Neural progenitor cell (in vitro differentiated cells): ENCODE data around the gene IBTK. TPM values are rescaled to one million over a fixed set of nuclear protein-coding genes. Genes with fewer than 3 reads are reported as not detected.
A peak's percentile ranks its signal among the peaks of the same experiment; 100 is the strongest.

ENCODE experiments used
- DNase-seq: peaks from one replicate; pipeline ENCODE4 v3.0.0-alpha.2; 2016; ENCODE audit warnings: low spot score
- H2AFZ ChIP-seq: fragments of 200-600 bp; sonication (generic); replicated peaks from 2 replicates; pipeline ENCODE4 v1.6.1; 2016; ENCODE audit warnings: antibody characterized with exemption
- H3F3A ChIP-seq: fragments of 200-600 bp; sonication (generic); 2 replicates; pipeline ENCODE4 v1.6.1; 2016; ENCODE audit warnings: antibody characterized with exemption, low read depth
- H3K27ac ChIP-seq: fragments of 200-600 bp; sonication (generic); 2 replicates; pipeline ENCODE4 v1.5.1; 2016; ENCODE audit warnings: mild to moderate bottlenecking
- H3K27me3 ChIP-seq: fragments of 200-600 bp; sonication (generic); 2 replicates; pipeline ENCODE4 v1.6.1; 2016; ENCODE audit warnings: mild to moderate bottlenecking, moderate library complexity
- H3K36me3 ChIP-seq: fragments of 200-600 bp; sonication (generic); 2 replicates; pipeline ENCODE4 v1.5.1; 2016
- H3K4me1 ChIP-seq: fragments of 200-600 bp; sonication (generic); 2 replicates; pipeline ENCODE4 v1.6.1; 2016; ENCODE audit warnings: mixed run types
- H3K4me2 ChIP-seq: fragments of 200-600 bp; sonication (generic); 2 replicates; pipeline ENCODE4 v1.6.1; 2016
- H3K4me3 ChIP-seq: fragments of 200-600 bp; sonication (generic); 2 replicates; pipeline ENCODE4 v1.5.1; 2016
- H3K79me2 ChIP-seq: fragments of 200-600 bp; sonication (generic); 2 replicates; pipeline ENCODE4 v1.6.1; 2016; ENCODE audit warnings: low read depth
- H3K9ac ChIP-seq: fragments of 200-600 bp; sonication (generic); 2 replicates; pipeline ENCODE4 v1.6.1; 2016
- H3K9me3 ChIP-seq: fragments of 200-600 bp; sonication (generic); 2 replicates; pipeline ENCODE4 v1.5.1; 2016; ENCODE audit warnings: low read depth
- H4K20me1 ChIP-seq: fragments of 200-600 bp; sonication (generic); 2 replicates; pipeline ENCODE4 v1.6.1; 2016; ENCODE audit warnings: low read depth
- H3K27ac Mint-ChIP-seq: 3 replicates; pipeline ENCODE4 v1.8.0; 2021; ENCODE audit warnings: mixed read lengths
- H3K27me3 Mint-ChIP-seq: 2 replicates; pipeline ENCODE4 v1.8.0; 2022; ENCODE audit warnings: low read depth, mild to moderate bottlenecking, inconsistent platforms, moderate library complexity, mixed read lengths; ENCODE audit not compliant: insufficient read depth
- H3K36me3 Mint-ChIP-seq: 3 replicates; pipeline ENCODE4 v1.8.0; 2021; ENCODE audit warnings: mixed read lengths
- H3K4me1 Mint-ChIP-seq: 3 replicates; pipeline ENCODE4 v1.8.0; 2021; ENCODE audit warnings: mixed read lengths
- H3K4me3 Mint-ChIP-seq: 3 replicates; pipeline ENCODE4 v1.8.0; 2021; ENCODE audit warnings: mild to moderate bottlenecking, moderate library complexity, mixed read lengths
- H3K9me3 Mint-ChIP-seq: 3 replicates; pipeline ENCODE4 v1.8.0; 2020; ENCODE audit warnings: mixed read lengths
- EZH2 ChIP-seq: fragments of 200-600 bp; sonication (generic); IDR thresholded peaks from 2 replicates; pipeline ENCODE4 v1.6.1; 2017; ENCODE audit warnings: antibody characterized with exemption, mild to moderate bottlenecking, moderate library complexity
- EZH2phosphoT487 ChIP-seq: fragments of 200-600 bp; sonication (generic); IDR thresholded peaks from 2 replicates; pipeline ENCODE4 v1.6.1; 2017; ENCODE audit warnings: antibody characterized with exemption
- total RNA-seq: library from RNA; depleted of rRNA; stranded (reverse); fragments of >200 nt; gene quantifications from 2 replicates; pipeline ENCODE4 v1.2.3, GENCODE V29; 2015; ENCODE audit warnings: low replicate concordance
- TF ChIP-seq, protein P1 (sequence below): fragments of 200-600 bp; sonication (generic); IDR thresholded peaks from 2 replicates; pipeline ENCODE4 v1.5.1; 2017; ENCODE audit warnings: antibody characterized with exemption, mild to moderate bottlenecking

Gene IBTK
- total RNA-seq, 1 donor from 2014 or later = 33.7 TPM

DNA sequence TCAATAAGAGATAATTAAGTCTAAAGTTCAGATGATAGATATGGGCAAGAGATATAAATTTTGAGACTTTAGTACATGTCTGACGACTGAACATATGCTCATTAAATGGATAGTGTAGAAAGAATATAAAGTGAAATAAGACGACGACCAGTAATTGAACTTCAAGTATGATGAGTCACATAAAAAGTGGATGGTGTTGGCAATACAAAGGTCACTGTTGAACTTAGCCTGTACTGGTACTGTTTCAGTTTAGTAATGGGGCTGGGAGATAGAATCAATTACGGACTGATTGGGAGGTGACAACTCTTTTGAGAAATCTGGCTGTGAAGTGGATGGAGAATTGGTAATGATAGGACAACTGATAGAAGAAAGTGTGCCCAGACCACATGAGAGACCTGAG lies 68.1 kb downstream of the IBTK start:
- DNase-seq = no peak
- H3K4me2 ChIP-seq = no peak overlapping the region
- H3K4me3 Mint-ChIP-seq = no peak overlapping the region
- no peak overlapping the region for H3K27ac Mint-ChIP-seq
- H3K4me1 Mint-ChIP-seq = no peaks in the 10 kb centered on the region
- no peak overlapping the region for H3K9ac ChIP-seq
- H3K79me2 ChIP-seq = no peaks in the 10 kb centered on the region
- no peak overlapping the region for H3K4me3 ChIP-seq
- H3K4me1 ChIP-seq = no peaks in the 10 kb centered on the region
- H4K20me1 ChIP-seq = no peaks in the 10 kb centered on the region
- no peaks in the 10 kb centered on the region for H3F3A ChIP-seq
- H3K9me3 Mint-ChIP-seq = no peaks in the 10 kb centered on the region
- no peaks in the 10 kb centered on the region for H3K9me3 ChIP-seq
- TF ChIP-seq EZH2phosphoT487 = no peak
- TF ChIP-seq, protein P1, sequence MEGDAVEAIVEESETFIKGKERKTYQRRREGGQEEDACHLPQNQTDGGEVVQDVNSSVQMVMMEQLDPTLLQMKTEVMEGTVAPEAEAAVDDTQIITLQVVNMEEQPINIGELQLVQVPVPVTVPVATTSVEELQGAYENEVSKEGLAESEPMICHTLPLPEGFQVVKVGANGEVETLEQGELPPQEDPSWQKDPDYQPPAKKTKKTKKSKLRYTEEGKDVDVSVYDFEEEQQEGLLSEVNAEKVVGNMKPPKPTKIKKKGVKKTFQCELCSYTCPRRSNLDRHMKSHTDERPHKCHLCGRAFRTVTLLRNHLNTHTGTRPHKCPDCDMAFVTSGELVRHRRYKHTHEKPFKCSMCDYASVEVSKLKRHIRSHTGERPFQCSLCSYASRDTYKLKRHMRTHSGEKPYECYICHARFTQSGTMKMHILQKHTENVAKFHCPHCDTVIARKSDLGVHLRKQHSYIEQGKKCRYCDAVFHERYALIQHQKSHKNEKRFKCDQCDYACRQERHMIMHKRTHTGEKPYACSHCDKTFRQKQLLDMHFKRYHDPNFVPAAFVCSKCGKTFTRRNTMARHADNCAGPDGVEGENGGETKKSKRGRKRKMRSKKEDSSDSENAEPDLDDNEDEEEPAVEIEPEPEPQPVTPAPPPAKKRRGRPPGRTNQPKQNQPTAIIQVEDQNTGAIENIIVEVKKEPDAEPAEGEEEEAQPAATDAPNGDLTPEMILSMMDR = no peak
- TF ChIP-seq EZH2 = no peak
- H3K27me3 Mint-ChIP-seq = no peaks in the 10 kb centered on the region
- no peaks in the 10 kb centered on the region for H3K27me3 ChIP-seq
- no peak overlapping the region for H2AFZ ChIP-seq
- peaks cover 28% of the 10 kb centered on the region for H3K36me3 Mint-ChIP-seq
- H3K27ac ChIP-seq = no peak overlapping the region
- H3K36me3 ChIP-seq = no peaks in the 10 kb centered on the region

DNA sequence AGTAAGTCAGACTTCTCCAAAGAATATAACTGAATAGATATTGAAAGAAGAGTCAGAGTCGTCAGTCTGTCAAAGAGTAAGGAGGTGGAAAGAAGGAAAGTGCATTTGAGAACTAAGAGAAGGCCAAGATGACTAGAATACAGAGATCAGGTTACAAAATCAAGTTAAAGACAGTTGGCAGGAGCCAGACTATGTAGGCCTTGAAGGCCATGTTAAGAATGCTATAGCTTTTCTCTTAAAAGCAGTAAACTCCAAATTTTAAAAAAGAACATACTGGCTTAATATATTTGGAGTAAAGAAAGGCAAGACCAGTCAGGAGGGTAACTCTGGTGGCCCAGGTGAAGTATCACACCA lies 68.8 kb downstream of the IBTK start:
- Mint-ChIP-seq H3K4me1 (no peaks in the 10 kb centered on the region), H3K36me3 (peaks cover 28% of the 10 kb centered on the region), H3K27ac (no peak overlapping the region), H3K9me3 (no peaks in the 10 kb centered on the region), H3K27me3 (no peaks in the 10 kb centered on the region), H3K4me3 (no peak overlapping the region)
- no peaks in the 10 kb centered on the region for H3K4me1 ChIP-seq
- no peaks in the 10 kb centered on the region for H4K20me1 ChIP-seq
- no peak overlapping the region for H3K27ac ChIP-seq
- H3K4me2 ChIP-seq = no peak overlapping the region
- TF ChIP-seq, protein P1 = no peak
- TF ChIP-seq EZH2phosphoT487 = no peak
- no peak for TF ChIP-seq EZH2
- H2AFZ ChIP-seq = no peak overlapping the region
- H3K9ac ChIP-seq = no peak overlapping the region
- no peaks in the 10 kb centered on the region for H3F3A ChIP-seq
- no peaks in the 10 kb centered on the region for H3K27me3 ChIP-seq
- no peak overlapping the region for H3K4me3 ChIP-seq
- H3K9me3 ChIP-seq = no peaks in the 10 kb centered on the region
- no peak for DNase-seq
- no peaks in the 10 kb centered on the region for H3K36me3 ChIP-seq
- H3K79me2 ChIP-seq = no peaks in the 10 kb centered on the region

DNA sequence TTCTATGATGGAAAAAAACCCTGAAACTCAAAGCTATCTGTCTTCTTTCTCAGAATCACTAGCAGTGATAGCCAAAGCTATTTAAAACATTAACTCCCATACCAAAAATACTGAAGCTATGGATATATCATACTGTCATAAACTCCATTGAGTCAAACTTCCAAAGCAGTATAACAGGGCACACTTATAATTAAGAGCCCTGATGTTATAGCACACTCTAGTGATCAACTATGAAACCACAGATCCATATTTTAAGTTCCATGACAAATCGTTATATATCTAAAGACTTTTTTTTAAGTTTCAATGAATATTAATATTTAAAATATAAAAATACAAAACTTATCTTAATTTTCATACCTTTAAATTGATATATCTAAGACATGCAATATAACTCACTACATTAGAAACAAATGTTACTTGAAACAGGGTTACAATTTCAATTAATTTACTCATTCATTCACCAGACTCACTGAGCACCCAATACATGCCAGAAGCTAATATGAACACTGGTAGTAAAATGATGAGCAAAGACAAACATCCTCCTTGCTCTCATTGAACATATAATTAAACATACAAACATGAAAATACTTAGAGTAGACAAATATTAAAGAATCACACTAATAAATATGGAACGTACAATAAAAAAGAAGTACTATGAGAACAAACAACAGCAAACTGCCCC lies 69.3 kb downstream of the IBTK start:
- Histone ChIP-seq H3K4me2 (no peak overlapping the region), H3K4me3 (no peak overlapping the region), H3F3A (no peaks in the 10 kb centered on the region), H3K27me3 (no peaks in the 10 kb centered on the region), H2AFZ (no peak overlapping the region), H3K79me2 (no peaks in the 10 kb centered on the region), H3K4me1 (no peaks in the 10 kb centered on the region), H3K27ac (no peak overlapping the region), H3K9me3 (no peaks in the 10 kb centered on the region), H3K9ac (no peak overlapping the region), H4K20me1 (no peaks in the 10 kb centered on the region), H3K36me3 (no peaks in the 10 kb centered on the region)
- no peak overlapping the region for H3K4me3 Mint-ChIP-seq
- H3K9me3 Mint-ChIP-seq = no peaks in the 10 kb centered on the region
- H3K4me1 Mint-ChIP-seq = no peaks in the 10 kb centered on the region
- no peak for DNase-seq
- no peak for TF ChIP-seq EZH2phosphoT487
- TF ChIP-seq, protein P1 = peak; percentile 45
- H3K36me3 Mint-ChIP-seq = peaks cover 28% of the 10 kb centered on the region
- no peaks in the 10 kb centered on the region for H3K27me3 Mint-ChIP-seq
- H3K27ac Mint-ChIP-seq = no peak overlapping the region
